Tibial artery (tissue), 4 donors: ENCODE results near the gene RNF187.

Experiments used
- DNase-seq, 2 donors: peaks; one replicate each; pipeline ENCODE4 v3.0.0-alpha.2; 2019
- H3K27ac ChIP-seq, 2 donors: fragments of 200-600 bp; sonication (generic) in 1 of 2; 1 replicate in 1 of 2; 2 replicates in 1 of 2; pipeline ENCODE4 v1.5.1; 2018 to 2019; ENCODE audit warnings: mild to moderate bottlenecking in 1 of 2
- H3K27me3 ChIP-seq, 2 donors: fragments of 200-600 bp; sonication (generic) in 1 of 2; one replicate each; pipeline versions ENCODE4 v1.5.1 to v1.6.0; 2016 to 2019
- H3K36me3 ChIP-seq, 3 donors: fragments of 200-600 bp; sonication (generic) in 2 of 3; one replicate each; pipeline ENCODE4 v1.5.1; 2016 to 2019; ENCODE audit warnings: mild to moderate bottlenecking in 2 of 3
- H3K4me1 ChIP-seq, 4 donors: fragments of 200-600 bp; sonication (generic) in 2 of 4; 1 replicate in 3 of 4; 2 replicates in 1 of 4; pipeline ENCODE4 v1.5.1; 2016 to 2019
- H3K4me3 ChIP-seq, 2 donors: fragments of 200-600 bp; sonication (generic) in 1 of 2; 1 replicate in 1 of 2; 2 replicates in 1 of 2; pipeline ENCODE4 v1.5.1; 2018 to 2019; ENCODE audit warnings: mild to moderate bottlenecking in 2 of 2
- H3K9me3 ChIP-seq, 3 donors: fragments of 200-600 bp; sonication (generic) in 1 of 3; one replicate each; pipeline ENCODE4 v1.5.1; 2016 to 2019
- CTCF ChIP-seq, 2 experiments: fragments of 200-600 bp in 1 of 2; fragments of 450-650 bp in 1 of 2; IDR thresholded peaks; one replicate each; pipeline ENCODE4 v1.5.1; 2017 to 2019; ENCODE audit warnings: antibody characterized with exemption in 2 of 2, mild to moderate bottlenecking in 1 of 2, moderate library complexity in 1 of 2
- intact Hi-C: fragments of 100-400 bp; cut with DNase I; formaldehyde crosslinking; loops from one replicate; pipeline ENCODE4 v1.15.0; 2023; ENCODE audit warnings: low total_unique reads

Gene RNF187

GRCh38 chr1:228527596-228527995 is 40.4 kb downstream of the RNF187 start:
- intact Hi-C loops = no loop called here

GRCh38 chr1:228528612-228529011 is 41.4 kb downstream of the RNF187 start:
- no peak overlapping the region for H3K4me3 ChIP-seq
- no peak for DNase-seq
- no peak overlapping the region for H3K27ac ChIP-seq
- intact Hi-C loops = no loop called here
- no peaks in the 10 kb centered on the region for H3K9me3 ChIP-seq
- TF ChIP-seq CTCF (IDR thresholded peaks at IDR 0.05) = no peak
- peaks cover 0 to 57% of the 10 kb centered on the region in 2 donors for H3K27me3 ChIP-seq
- no peaks in the 10 kb centered on the region for H3K4me1 ChIP-seq
- H3K36me3 ChIP-seq = no peaks in the 10 kb centered on the region

More at GRCh38 chr1:228527596-228527995, 40.4 kb downstream of the RNF187 start:
- peak in 1 of 2 donors; percentile 24 for DNase-seq
- Histone ChIP-seq H3K36me3 (no peaks in the 10 kb centered on the region), H3K27ac (no peak overlapping the region), H3K4me3 (no peak overlapping the region), H3K27me3 (peaks cover 0 to 47% of the 10 kb centered on the region in 2 donors), H3K9me3 (no peaks in the 10 kb centered on the region), H3K4me1 (no peaks in the 10 kb centered on the region)
- no peak for TF ChIP-seq CTCF (IDR thresholded peaks at IDR 0.05)

- no peaks in the 10 kb centered on the region for H3K9me3 ChIP-seq
- no peak for TF ChIP-seq CTCF (IDR thresholded peaks at IDR 0.05)
- H3K27ac ChIP-seq = no peak overlapping the region
- H3K4me3 ChIP-seq = no peak overlapping the region
- peaks cover 0 to 61% of the 10 kb centered on the region in 2 donors for H3K27me3 ChIP-seq
- no peaks in the 10 kb centered on the region for H3K4me1 ChIP-seq
- peak in 1 of 2 donors; percentile 25 for DNase-seq
- H3K36me3 ChIP-seq = no peaks in the 10 kb centered on the region
- intact Hi-C loops = no loop called here
These were observed 43.0 kb downstream of the RNF187 start for GRCh38 chr1:228530086-228530758.

- intact Hi-C loops = no loop called here
- H3K27ac ChIP-seq = no peak overlapping the region
- no peaks in the 10 kb centered on the region for H3K4me1 ChIP-seq
- H3K36me3 ChIP-seq = no peaks in the 10 kb centered on the region
- DNase-seq = peak in 1 of 2 donors; percentile 25
- H3K4me3 ChIP-seq = no peak overlapping the region
- no peak for TF ChIP-seq CTCF (IDR thresholded peaks at IDR 0.05)
- peaks cover 0 to 2% (median under 1%) of the 10 kb centered on the region in 3 donors for H3K9me3 ChIP-seq
- peaks cover 0 to 57% of the 10 kb centered on the region in 2 donors for H3K27me3 ChIP-seq
These were observed 44.0 kb downstream of the RNF187 start for GRCh38 chr1:228530951-228531731.

GRCh38 chr1:228538831-228539230 is 51.6 kb downstream of the RNF187 start:
- TF ChIP-seq CTCF (IDR thresholded peaks at IDR 0.05) = no peak
- H3K27ac ChIP-seq = no peak overlapping the region
- intact Hi-C loops = loop anchor here (2.0 kb wide), 1 partner anchor 44 kb away; no protein-coding TSS in a partner anchor
- H3K4me1 ChIP-seq = no peaks in the 10 kb centered on the region
- peak in 1 of 2 donors; percentile 6 for DNase-seq
- peaks cover 0 to 10% (median 6%) of the 10 kb centered on the region in 3 donors for H3K9me3 ChIP-seq
- H3K27me3 ChIP-seq = peaks cover 0 to 8% of the 10 kb centered on the region in 2 donors
- no peak overlapping the region for H3K4me3 ChIP-seq
- no peaks in the 10 kb centered on the region for H3K36me3 ChIP-seq
